HG03280 (cell line): ENCODE data around the gene MAP1LC3C.
A peak's percentile ranks its signal among the peaks of the same experiment; 100 is the strongest.
"Not testable (repeated sequence)": the region's sequence is repeated elsewhere in the genome, so short reads cannot be mapped to it uniquely, and the experiment has no call there.

ENCODE experiments used
- ATAC-seq: cut with Tn5 transposase; IDR thresholded peaks from one replicate; pipeline ENCODE4 v1.9.1; 2021; ENCODE audit warnings: mild to moderate bottlenecking, moderate library complexity; ENCODE audit not compliant: unreplicated experiment

Gene MAP1LC3C

GRCh38 chr1:241994171-241994570 lies 4.7 kb downstream of the MAP1LC3C start:
- ATAC-seq, result no peak

- ATAC-seq, result no peak
Measured at GRCh38 chr1:241992734-241993133, 6.2 kb downstream of the MAP1LC3C start.

GRCh38 chr1:241990040-241990439 lies 8.9 kb downstream of the MAP1LC3C start:
- no peak for ATAC-seq

- ATAC-seq, result not testable (repeated sequence)
Measured at GRCh38 chr1:241988389-241988930, 10.4 kb downstream of the MAP1LC3C start.

- ATAC-seq, result peak; percentile 54
Measured at GRCh38 chr1:241985787-241986186, 13.1 kb downstream of the MAP1LC3C start.

- no peak for ATAC-seq
Measured at GRCh38 chr1:241979926-241980325, 19.0 kb downstream of the MAP1LC3C start.

- ATAC-seq, result no peak
Measured at GRCh38 chr1:241979071-241979470, 19.8 kb downstream of the MAP1LC3C start.

- ATAC-seq, result no peak
Measured at GRCh38 chr1:241976229-241976628, 22.7 kb downstream of the MAP1LC3C start.

- ATAC-seq, result no peak
Measured at GRCh38 chr1:241972703-241973369, 26.1 kb downstream of the MAP1LC3C start.

- ATAC-seq, result no peak
Measured at GRCh38 chr1:241968611-241969010, 30.3 kb downstream of the MAP1LC3C start.

GRCh38 chr1:241964550-241965282 lies 34.2 kb downstream of the MAP1LC3C start:
- ATAC-seq, result no peak

GRCh38 chr1:241963722-241964121 lies 35.2 kb downstream of the MAP1LC3C start:
- ATAC-seq, result no peak

GRCh38 chr1:241962153-241962552 lies 36.7 kb downstream of the MAP1LC3C start:
- no peak for ATAC-seq

GRCh38 chr1:241957692-241958494 lies 41.0 kb downstream of the MAP1LC3C start, which contains the start of gene BECN2:
TSS of gene BECN2 (plus strand) at chr1:241957767. CDS start at chr1:241957767, 0 bp downstream.
- ATAC-seq, result no peak

GRCh38 chr1:241950390-241950789 lies 48.5 kb downstream of the MAP1LC3C start:
- no peak for ATAC-seq

GRCh38 chr1:241947354-241947753 lies 51.5 kb downstream of the MAP1LC3C start:
- no peak for ATAC-seq
